Cardiac fibroblast (primary cell): ENCODE results near the gene NUDT16.
A peak's percentile ranks its signal among the peaks of the same experiment; 100 is the strongest.
"Not testable (repeated sequence)": the region's sequence is repeated elsewhere in the genome, so short reads cannot be mapped to it uniquely, and the experiment has no call there.

Experiments
- DNase-seq, 2 donors: peaks; one replicate each; pipeline versions ENCODE4 v3.0.0 to v3.0.0-alpha.2; 2010; ENCODE audit warnings: low read depth in 2 of 2
- H3K4me3 ChIP-seq, 2 donors: replicated peaks in 1 of 2; 1 replicate in 1 of 2; 2 replicates in 1 of 2; pipeline ENCODE4 v1.5.1; 2011; ENCODE audit warnings: low read depth in 2 of 2, low read length in 2 of 2, mild to moderate bottlenecking in 2 of 2, moderate library complexity in 1 of 2
- TF ChIP-seq, protein P1 (sequence below): IDR thresholded peaks from one replicate; pipeline ENCODE4 v1.5.1; 2011; ENCODE audit warnings: low read depth, mild to moderate bottlenecking, low read length, inconsistent platforms

Gene NUDT16

DNA sequence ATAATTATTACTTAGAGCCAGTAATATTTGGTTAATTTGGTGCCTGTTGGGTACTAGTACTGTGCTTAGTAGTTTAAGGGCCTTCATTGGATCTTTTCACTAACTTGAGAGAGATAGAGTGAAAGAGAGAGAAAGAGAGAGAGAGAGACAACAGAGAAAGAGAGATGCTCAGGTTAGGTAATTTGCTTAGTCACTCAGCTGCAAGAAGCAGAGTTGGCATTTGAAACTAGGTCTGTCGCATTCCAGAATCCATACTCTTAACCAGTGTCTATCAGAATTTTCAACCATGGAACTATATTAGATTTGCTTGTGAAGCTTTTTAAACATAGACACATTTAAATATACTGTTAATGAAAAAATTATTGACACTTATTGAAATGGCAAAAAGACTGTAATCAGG is 31.1 kb upstream of the NUDT16 start:
- DNase-seq, result peak; percentile 29 to 60
- no peak overlapping the region for H3K4me3 ChIP-seq

DNA sequence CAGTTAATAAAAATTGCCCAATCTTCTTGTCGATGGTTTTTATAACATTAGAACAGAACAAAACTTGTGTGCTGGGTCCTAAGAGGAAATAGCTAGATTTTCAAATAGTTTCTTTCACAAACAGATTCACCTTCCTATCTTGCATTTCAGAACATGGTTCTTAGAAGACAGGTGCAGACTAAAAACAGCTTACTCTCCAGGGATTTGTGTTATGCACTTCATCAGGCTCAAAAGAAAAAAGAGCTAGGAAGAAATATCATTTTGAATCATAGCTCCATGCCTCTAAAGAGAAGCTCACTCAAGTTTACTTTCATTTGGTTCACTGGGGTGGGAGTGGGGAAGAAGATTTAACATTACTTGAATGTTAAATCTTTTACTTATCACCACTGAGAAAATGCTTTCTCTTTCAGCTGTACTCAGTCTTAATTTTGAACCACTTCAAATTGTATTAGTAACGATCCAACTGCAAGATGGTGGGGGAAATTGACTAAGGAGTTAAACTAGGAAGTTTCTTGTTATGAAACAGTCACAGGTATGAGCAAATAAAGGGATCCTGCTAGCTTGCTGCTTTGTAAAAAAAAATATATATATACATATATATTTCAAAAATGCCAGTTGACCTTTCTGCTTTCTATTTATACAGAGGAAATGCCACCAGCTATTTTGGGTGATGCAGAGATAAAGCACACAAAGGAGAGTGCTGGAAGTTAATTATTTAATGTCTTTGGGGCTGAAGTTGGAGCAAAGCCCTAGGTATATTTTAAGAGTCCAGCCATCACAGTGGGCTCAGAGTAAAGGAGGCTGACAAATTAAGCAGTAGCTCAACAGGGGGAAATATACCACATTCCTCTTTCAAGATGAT is 28.3 kb upstream of the NUDT16 start:
- no peak overlapping the region for H3K4me3 ChIP-seq
- DNase-seq, result no peak
- TF ChIP-seq, protein P1, sequence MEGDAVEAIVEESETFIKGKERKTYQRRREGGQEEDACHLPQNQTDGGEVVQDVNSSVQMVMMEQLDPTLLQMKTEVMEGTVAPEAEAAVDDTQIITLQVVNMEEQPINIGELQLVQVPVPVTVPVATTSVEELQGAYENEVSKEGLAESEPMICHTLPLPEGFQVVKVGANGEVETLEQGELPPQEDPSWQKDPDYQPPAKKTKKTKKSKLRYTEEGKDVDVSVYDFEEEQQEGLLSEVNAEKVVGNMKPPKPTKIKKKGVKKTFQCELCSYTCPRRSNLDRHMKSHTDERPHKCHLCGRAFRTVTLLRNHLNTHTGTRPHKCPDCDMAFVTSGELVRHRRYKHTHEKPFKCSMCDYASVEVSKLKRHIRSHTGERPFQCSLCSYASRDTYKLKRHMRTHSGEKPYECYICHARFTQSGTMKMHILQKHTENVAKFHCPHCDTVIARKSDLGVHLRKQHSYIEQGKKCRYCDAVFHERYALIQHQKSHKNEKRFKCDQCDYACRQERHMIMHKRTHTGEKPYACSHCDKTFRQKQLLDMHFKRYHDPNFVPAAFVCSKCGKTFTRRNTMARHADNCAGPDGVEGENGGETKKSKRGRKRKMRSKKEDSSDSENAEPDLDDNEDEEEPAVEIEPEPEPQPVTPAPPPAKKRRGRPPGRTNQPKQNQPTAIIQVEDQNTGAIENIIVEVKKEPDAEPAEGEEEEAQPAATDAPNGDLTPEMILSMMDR, result no peak

More for the DNA sequence above, 31.1 kb upstream of the NUDT16 start:
- TF ChIP-seq, protein P1, result no peak

DNA sequence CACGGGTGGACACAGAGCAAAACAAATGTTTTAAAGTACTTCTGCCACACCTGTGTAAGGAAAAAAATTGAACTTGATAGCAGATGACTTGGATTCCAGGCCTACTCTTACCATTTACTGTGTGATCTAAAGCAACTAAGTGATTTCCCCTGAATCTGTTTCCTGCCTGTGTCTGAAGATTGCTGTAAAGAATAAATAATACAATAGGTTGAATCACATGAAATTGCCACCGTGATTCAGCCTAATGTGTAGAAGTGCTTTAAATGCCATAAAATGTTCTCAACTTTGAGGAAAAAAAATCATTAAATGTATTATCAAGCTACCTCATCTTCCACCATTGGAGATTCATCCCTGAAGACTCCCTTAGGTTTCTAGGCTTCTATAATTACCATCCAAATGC is 27.6 kb upstream of the NUDT16 start:
- TF ChIP-seq, protein P1, result no peak
- no peak for DNase-seq

DNA sequence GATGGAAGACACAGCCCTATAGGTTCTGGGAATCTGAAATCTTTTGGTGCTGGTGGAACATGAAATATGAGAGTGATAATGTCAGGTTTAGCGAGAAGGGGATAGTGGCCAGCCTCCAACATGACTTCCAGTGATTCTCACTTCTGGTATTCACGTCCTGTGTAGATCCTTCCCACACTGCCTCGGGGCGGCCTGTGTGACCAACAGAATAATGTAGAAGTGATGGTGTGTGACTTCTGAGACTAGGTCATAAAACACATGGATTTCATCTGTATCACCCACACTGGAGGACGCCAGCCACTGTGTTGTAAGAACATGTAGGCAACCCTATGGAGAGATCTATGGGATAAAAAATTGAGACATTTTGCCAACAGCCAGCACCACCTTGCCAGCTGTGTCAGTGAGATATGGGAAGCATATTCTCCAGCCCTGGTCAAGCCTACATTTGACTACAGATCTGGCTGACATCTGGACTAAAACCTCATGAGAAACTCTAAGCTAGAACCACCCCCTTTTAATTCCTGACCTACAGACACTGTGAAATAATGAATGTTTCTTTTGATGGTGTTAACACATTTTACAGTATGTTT is 25.5 kb upstream of the NUDT16 start:
- TF ChIP-seq, protein P1, result no peak
- DNase-seq, result no peak
- no peak overlapping the region for H3K4me3 ChIP-seq

More for the DNA sequence above, 27.6 kb upstream of the NUDT16 start:
- no peak overlapping the region for H3K4me3 ChIP-seq

DNA sequence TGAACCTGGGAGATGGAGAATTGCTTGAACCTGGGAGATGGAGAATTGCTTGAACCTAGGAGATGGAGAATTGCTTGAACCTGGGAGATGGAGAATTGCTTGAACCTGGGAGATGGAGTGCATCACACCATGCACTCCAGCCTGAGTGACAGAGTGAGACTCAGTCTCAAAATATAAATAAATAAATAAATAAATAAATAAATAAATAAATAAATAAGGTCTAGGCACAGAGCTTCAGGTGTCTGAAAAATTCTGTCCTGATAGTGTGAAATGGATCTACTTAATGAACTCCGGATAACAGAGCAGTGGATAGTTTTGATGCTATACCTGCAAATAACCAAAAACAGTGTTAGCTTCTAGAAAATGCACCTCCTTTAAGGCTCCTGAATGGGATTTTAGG is 24.3 kb upstream of the NUDT16 start:
- DNase-seq, result no peak
- H3K4me3 ChIP-seq, result no peak overlapping the region
- TF ChIP-seq, protein P1, result no peak

DNA sequence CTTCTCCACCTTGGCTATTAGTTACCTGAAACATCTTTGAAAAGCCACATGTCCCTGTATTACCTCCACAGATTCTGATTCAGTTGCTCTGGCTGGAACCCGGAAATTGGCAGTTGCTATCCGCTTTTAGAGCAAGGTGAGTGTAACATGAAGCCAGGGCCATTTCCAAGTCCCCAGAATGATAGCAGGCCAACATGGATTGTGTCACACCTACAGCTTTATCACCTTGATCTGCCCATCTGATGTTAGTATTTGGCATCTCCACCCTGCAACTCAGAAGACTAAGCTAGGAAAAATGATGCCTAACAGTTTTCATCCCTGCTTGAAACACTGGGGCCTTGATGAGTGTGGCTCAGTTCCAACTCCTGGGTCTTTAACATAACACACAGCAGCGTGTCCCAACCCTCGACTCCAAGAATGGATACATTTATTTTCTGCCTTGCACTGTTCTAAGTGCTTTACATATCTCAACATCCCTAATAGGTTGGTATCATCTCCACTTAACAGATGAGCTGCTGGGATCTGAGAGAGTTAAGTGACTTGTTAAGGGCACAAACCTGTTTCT is 21.3 kb upstream of the NUDT16 start:
- TF ChIP-seq, protein P1, result no peak
- DNase-seq, result no peak
- H3K4me3 ChIP-seq, result no peak overlapping the region

DNA sequence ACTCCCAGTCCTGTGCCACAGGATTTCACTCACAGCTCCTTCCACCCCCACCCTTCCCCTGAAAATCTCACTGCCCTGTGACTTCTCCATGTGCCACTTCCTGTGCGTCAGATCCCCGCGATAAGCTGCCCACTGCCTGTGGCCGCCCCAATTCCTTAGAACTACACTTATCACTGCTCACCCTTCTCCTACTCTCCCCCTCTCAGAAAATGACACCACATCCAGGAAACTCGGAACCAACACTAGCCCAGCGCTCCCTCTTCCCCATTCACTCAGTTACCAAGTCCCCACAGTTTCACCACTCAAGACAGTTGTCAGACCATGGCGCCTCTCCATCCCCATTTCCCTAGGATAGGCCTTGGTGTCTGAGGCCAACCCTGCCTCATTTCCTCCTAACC is 20.5 kb upstream of the NUDT16 start:
- not testable (repeated sequence) for DNase-seq, H3K4me3 ChIP-seq
